Measurements from ENCODE around the gene ZNF774. TPM values are rescaled to one million over a fixed set of nuclear protein-coding genes. Genes with fewer than 3 reads are reported as not detected.

ZNF774 gene
- total and polyA plus RNA-seq, 2 of the 13 experiments (the other 11 are each of a cell fraction or from before 2014, with no cell fraction given), result 0.59 to 1.4 TPM

DNA sequence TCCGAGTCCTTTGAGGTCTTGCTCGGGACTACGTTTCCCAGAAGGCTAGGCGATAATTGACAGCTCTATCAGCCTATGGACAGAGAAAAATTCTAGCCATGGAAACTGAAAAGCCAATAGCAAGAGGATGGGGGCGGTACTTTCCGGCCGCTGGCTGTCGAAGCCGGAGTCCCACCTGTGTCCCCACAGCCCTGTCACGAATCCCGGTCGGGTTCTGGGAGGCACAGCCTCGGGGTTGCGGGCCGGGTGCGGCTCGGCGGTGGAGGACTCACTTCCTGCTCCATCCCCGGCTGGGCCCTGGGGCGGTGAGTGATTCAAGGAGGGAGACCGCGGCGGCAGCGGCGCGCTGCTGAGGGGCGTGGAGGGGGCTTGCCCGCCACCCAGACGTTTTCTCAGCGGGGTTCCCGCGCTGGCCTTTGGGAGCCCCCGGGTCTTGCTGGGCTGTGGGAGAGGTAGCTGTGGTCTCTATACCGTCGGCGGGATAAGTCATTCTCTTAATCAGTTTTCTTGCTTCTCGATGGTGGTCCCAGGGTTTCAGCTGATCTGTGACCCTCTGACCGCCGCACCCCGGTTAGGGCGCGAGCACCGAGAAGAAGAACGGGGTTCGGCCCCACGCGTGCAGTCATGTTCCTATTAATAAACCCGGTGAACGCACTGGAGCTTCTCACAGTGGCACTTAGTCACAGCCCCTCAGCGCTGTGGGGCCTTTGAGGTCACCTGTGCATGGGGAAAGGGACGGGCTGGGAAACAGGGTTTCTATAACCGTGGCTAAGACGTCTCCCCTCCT lies at the start of gene ZNF774 (continued):
- TF ChIP-seq, protein P1, sequence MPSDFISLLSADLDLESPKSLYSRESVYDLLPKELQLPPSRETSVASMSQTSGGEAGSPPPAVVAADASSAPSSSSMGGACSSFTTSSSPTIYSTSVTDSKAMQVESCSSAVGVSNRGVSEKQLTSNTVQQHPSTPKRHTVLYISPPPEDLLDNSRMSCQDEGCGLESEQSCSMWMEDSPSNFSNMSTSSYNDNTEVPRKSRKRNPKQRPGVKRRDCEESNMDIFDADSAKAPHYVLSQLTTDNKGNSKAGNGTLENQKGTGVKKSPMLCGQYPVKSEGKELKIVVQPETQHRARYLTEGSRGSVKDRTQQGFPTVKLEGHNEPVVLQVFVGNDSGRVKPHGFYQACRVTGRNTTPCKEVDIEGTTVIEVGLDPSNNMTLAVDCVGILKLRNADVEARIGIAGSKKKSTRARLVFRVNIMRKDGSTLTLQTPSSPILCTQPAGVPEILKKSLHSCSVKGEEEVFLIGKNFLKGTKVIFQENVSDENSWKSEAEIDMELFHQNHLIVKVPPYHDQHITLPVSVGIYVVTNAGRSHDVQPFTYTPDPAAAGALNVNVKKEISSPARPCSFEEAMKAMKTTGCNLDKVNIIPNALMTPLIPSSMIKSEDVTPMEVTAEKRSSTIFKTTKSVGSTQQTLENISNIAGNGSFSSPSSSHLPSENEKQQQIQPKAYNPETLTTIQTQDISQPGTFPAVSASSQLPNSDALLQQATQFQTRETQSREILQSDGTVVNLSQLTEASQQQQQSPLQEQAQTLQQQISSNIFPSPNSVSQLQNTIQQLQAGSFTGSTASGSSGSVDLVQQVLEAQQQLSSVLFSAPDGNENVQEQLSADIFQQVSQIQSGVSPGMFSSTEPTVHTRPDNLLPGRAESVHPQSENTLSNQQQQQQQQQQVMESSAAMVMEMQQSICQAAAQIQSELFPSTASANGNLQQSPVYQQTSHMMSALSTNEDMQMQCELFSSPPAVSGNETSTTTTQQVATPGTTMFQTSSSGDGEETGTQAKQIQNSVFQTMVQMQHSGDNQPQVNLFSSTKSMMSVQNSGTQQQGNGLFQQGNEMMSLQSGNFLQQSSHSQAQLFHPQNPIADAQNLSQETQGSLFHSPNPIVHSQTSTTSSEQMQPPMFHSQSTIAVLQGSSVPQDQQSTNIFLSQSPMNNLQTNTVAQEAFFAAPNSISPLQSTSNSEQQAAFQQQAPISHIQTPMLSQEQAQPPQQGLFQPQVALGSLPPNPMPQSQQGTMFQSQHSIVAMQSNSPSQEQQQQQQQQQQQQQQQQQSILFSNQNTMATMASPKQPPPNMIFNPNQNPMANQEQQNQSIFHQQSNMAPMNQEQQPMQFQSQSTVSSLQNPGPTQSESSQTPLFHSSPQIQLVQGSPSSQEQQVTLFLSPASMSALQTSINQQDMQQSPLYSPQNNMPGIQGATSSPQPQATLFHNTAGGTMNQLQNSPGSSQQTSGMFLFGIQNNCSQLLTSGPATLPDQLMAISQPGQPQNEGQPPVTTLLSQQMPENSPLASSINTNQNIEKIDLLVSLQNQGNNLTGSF (CRISPR knock-in tag; IDR thresholded peaks at IDR 0.05), result no peak
- TF ChIP-seq NRL (CRISPR knock-in tag; IDR thresholded peaks at IDR 0.05; ENCODE audit: borderline replicate concordance), result no peak
- TF ChIP-seq BRCA1 (CRISPR knock-in tag; IDR thresholded peaks at IDR 0.05), result no peak
- TF ChIP-seq CHD4 (IDR thresholded peaks at IDR 0.05; ENCODE audit: borderline replicate concordance, low read length), result no peak
- TF ChIP-seq, protein P2, sequence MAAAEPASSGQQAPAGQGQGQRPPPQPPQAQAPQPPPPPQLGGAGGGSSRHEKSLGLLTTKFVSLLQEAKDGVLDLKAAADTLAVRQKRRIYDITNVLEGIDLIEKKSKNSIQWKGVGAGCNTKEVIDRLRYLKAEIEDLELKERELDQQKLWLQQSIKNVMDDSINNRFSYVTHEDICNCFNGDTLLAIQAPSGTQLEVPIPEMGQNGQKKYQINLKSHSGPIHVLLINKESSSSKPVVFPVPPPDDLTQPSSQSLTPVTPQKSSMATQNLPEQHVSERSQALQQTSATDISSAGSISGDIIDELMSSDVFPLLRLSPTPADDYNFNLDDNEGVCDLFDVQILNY (CRISPR knock-in tag; conservative IDR thresholded peaks at IDR 0.05), result no peak
- TF ChIP-seq BRF2 (CRISPR knock-in tag; IDR thresholded peaks at IDR 0.05), result 0 out of 2 replicates have a peak, but pooled peaks have one; percentile 26
- no peak for TF ChIP-seq TOPORS (CRISPR knock-in tag; IDR thresholded peaks at IDR 0.05)
- no peak for TF ChIP-seq SAFB2 (CRISPR knock-in tag; IDR thresholded peaks at IDR 0.05; ENCODE audit: borderline replicate concordance, low read depth)
- TF ChIP-seq, protein P3, sequence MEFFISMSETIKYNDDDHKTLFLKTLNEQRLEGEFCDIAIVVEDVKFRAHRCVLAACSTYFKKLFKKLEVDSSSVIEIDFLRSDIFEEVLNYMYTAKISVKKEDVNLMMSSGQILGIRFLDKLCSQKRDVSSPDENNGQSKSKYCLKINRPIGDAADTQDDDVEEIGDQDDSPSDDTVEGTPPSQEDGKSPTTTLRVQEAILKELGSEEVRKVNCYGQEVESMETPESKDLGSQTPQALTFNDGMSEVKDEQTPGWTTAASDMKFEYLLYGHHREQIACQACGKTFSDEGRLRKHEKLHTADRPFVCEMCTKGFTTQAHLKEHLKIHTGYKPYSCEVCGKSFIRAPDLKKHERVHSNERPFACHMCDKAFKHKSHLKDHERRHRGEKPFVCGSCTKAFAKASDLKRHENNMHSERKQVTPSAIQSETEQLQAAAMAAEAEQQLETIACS (CRISPR knock-in tag; IDR thresholded peaks at IDR 0.05), result no peak
- peak; percentile 78 for TF ChIP-seq HDAC1 (CRISPR knock-in tag; IDR thresholded peaks at IDR 0.05)
- no peak for TF ChIP-seq THAP8 (CRISPR knock-in tag; IDR thresholded peaks at IDR 0.05; ENCODE audit: borderline replicate concordance)
- no peak for TF ChIP-seq MED1 (CRISPR knock-in tag; IDR thresholded peaks at IDR 0.05)
- TF ChIP-seq ZNF12 (CRISPR knock-in tag; IDR thresholded peaks at IDR 0.05), result no peak
- no peak for TF ChIP-seq REXO4 (CRISPR knock-in tag; IDR thresholded peaks at IDR 0.05; ENCODE audit: borderline replicate concordance)
- no peak for TF ChIP-seq ZNF83 (CRISPR knock-in tag; IDR thresholded peaks at IDR 0.05; ENCODE audit: borderline replicate concordance)
- TF ChIP-seq TFAP4 (IDR thresholded peaks at IDR 0.05; ENCODE audit: borderline replicate concordance, low read depth), result peak; percentile 64; the same call in 1 of the 2 replicates
- TF ChIP-seq MLLT10 (CRISPR knock-in tag; IDR thresholded peaks at IDR 0.05), result no peak
